H9 (cell line): ENCODE data around the gene MED13L. TPM values are rescaled to one million over a fixed set of nuclear protein-coding genes. Genes with fewer than 3 reads are reported as not detected.

Source experiments
- DNase-seq: peaks from one replicate; pipeline ENCODE4 v3.0.0-alpha.2; 2017
- H2AFZ ChIP-seq: one replicate; pipeline ENCODE4 v1.6.1; 2013; ENCODE audit warnings: mild to moderate bottlenecking, low read length, control low read depth, moderate library complexity
- H2AK5ac ChIP-seq: 2 replicates; pipeline ENCODE4 v1.6.1; 2013; ENCODE audit warnings: low read length, control low read depth, mixed read lengths; ENCODE audit not compliant: insufficient read length
- H2BK120ac ChIP-seq: one replicate; pipeline ENCODE4 v1.6.1; 2013; ENCODE audit warnings: low read depth, mild to moderate bottlenecking, low read length, control low read depth, inconsistent platforms; ENCODE audit not compliant: poor library complexity, severe bottlenecking
- H2BK12ac ChIP-seq: 2 replicates; pipeline ENCODE4 v1.6.1; 2013; ENCODE audit warnings: low read length, control low read depth, mixed read lengths, low read depth; ENCODE audit not compliant: insufficient read length
- H2BK15ac ChIP-seq: 2 replicates; pipeline ENCODE4 v1.6.1; 2013; ENCODE audit warnings: low read depth, low read length, control low read depth
- H2BK20ac ChIP-seq: one replicate; pipeline ENCODE4 v1.6.1; 2013; ENCODE audit warnings: low read depth, mild to moderate bottlenecking, low read length, control low read depth, inconsistent platforms; ENCODE audit not compliant: poor library complexity, severe bottlenecking
- H2BK5ac ChIP-seq: 2 replicates; pipeline ENCODE4 v1.6.1; 2013; ENCODE audit warnings: low read length, control low read depth, mixed read lengths; ENCODE audit not compliant: insufficient read length
- H3K14ac ChIP-seq: 2 replicates; pipeline ENCODE4 v1.6.1; 2013; ENCODE audit warnings: low read length, control low read depth; ENCODE audit not compliant: insufficient read depth
- H3K18ac ChIP-seq: 2 replicates; pipeline ENCODE4 v1.6.1; 2013; ENCODE audit warnings: low read depth, mild to moderate bottlenecking, mixed read lengths, low read length, control low read depth; ENCODE audit not compliant: insufficient read length
- H3K23ac ChIP-seq: 2 replicates; pipeline ENCODE4 v1.6.1; 2013; ENCODE audit warnings: low read length, control low read depth, mixed read lengths, low read depth; ENCODE audit not compliant: insufficient read length
- H3K23me2 ChIP-seq: 2 replicates; pipeline ENCODE4 v1.6.1; 2013; ENCODE audit warnings: low read depth, mild to moderate bottlenecking, mixed read lengths, low read length, control low read depth; ENCODE audit not compliant: insufficient read length, poor library complexity, severe bottlenecking
- H3K27ac ChIP-seq: 2 replicates; pipeline ENCODE4 v1.5.1; 2013; ENCODE audit warnings: low read length, control low read depth, mixed read lengths, low read depth; ENCODE audit not compliant: insufficient read length
- H3K27me3 ChIP-seq: 2 replicates; pipeline ENCODE4 v1.6.1; 2013; ENCODE audit warnings: low read length, control low read depth, inconsistent platforms; ENCODE audit not compliant: insufficient read depth
- H3K4ac ChIP-seq: 2 replicates; pipeline ENCODE4 v1.6.1; 2013; ENCODE audit warnings: low read depth, mild to moderate bottlenecking, control low read depth, inconsistent platforms, low read length, moderate library complexity
- H3K4me1 ChIP-seq: 2 replicates; pipeline ENCODE4 v1.6.1; 2013; ENCODE audit warnings: low read length, control low read depth, inconsistent platforms; ENCODE audit not compliant: insufficient read depth
- H3K4me2 ChIP-seq: 2 replicates; pipeline ENCODE4 v1.6.1; 2013; ENCODE audit warnings: low read length, control low read depth, mixed read lengths; ENCODE audit not compliant: insufficient read length, insufficient read depth
- H3K56ac ChIP-seq: 2 replicates; pipeline ENCODE4 v1.6.1; 2013; ENCODE audit warnings: low read depth, mild to moderate bottlenecking, mixed read lengths, low read length, control low read depth; ENCODE audit not compliant: insufficient read length
- H3K79me1 ChIP-seq: 2 replicates; pipeline ENCODE4 v1.6.1; 2013; ENCODE audit warnings: low read depth, mild to moderate bottlenecking, moderate library complexity, low read length, control low read depth, inconsistent platforms; ENCODE audit not compliant: insufficient read depth, poor library complexity, severe bottlenecking
- H3K79me2 ChIP-seq: 2 replicates; pipeline ENCODE4 v1.6.1; 2013; ENCODE audit warnings: low read length, control low read depth, inconsistent platforms; ENCODE audit not compliant: insufficient read depth
- H3K9ac ChIP-seq: 2 replicates; pipeline ENCODE4 v1.6.1; 2013; ENCODE audit warnings: low read length, control low read depth, mixed read lengths; ENCODE audit not compliant: insufficient read length; ENCODE audit errors: extremely low read depth
- H3K9me3 ChIP-seq: one replicate; pipeline ENCODE4 v1.6.1; 2013; ENCODE audit warnings: low read depth, low read length, inconsistent platforms; ENCODE audit not compliant: control insufficient read depth
- H3T11ph ChIP-seq: one replicate; pipeline ENCODE4 v1.6.1; 2013; ENCODE audit warnings: mild to moderate bottlenecking, low read length, control low read depth, inconsistent platforms
- H4K20me1 ChIP-seq: one replicate; pipeline ENCODE4 v1.6.1; 2013; ENCODE audit not compliant: control insufficient read depth, insufficient read length, insufficient read depth
- H4K5ac ChIP-seq: 2 replicates; pipeline ENCODE4 v1.6.1; 2013; ENCODE audit warnings: low read depth, mild to moderate bottlenecking, mixed read lengths, low read length, control low read depth; ENCODE audit not compliant: insufficient read length
- H4K8ac ChIP-seq: replicated peaks from 2 replicates; pipeline ENCODE4 v1.6.1; 2013; ENCODE audit warnings: low read length, control low read depth, mixed read lengths, low read depth; ENCODE audit not compliant: insufficient read length
- H4K91ac ChIP-seq: 2 replicates; pipeline ENCODE4 v1.6.1; 2013; ENCODE audit warnings: low read depth, mild to moderate bottlenecking, moderate library complexity, mixed read lengths, low read length, control low read depth; ENCODE audit not compliant: insufficient read length
- H3K27ac Mint-ChIP-seq, 3 experiments: 2 replicates in 2 of 3; 3 replicates in 1 of 3; pipeline ENCODE4 v1.8.0; 2020 to 2021; ENCODE audit warnings: mixed read lengths in 3 of 3, mild to moderate bottlenecking in 1 of 3, moderate library complexity in 1 of 3
- H3K27me3 Mint-ChIP-seq: 2 replicates; pipeline ENCODE4 v1.8.0; 2021; ENCODE audit warnings: low read depth, mild to moderate bottlenecking, moderate library complexity, mixed read lengths
- H3K36me3 Mint-ChIP-seq, 3 experiments: 2 replicates in 2 of 3; 3 replicates in 1 of 3; pipeline ENCODE4 v1.8.0; 2020 to 2021; ENCODE audit warnings: low read depth in 3 of 3, mixed read lengths in 3 of 3; ENCODE audit not compliant: insufficient read depth in 1 of 3
- H3K4me1 Mint-ChIP-seq, 2 experiments: 2 replicates each; pipeline ENCODE4 v1.8.0; 2020; ENCODE audit warnings: mixed read lengths in 2 of 2
- H3K4me3 Mint-ChIP-seq, 2 experiments: 2 replicates in 1 of 2; 3 replicates in 1 of 2; pipeline ENCODE4 v1.8.0; 2020 to 2021; ENCODE audit warnings: mild to moderate bottlenecking in 2 of 2, mixed read lengths in 2 of 2, moderate library complexity in 1 of 2
- H3K9me3 Mint-ChIP-seq, 2 experiments: 2 replicates in 1 of 2; 3 replicates in 1 of 2; pipeline ENCODE4 v1.8.0; 2020; ENCODE audit warnings: mild to moderate bottlenecking in 2 of 2, mixed read lengths in 2 of 2, moderate library complexity in 1 of 2
- CTCF ChIP-seq: fragments of 200-600 bp; sonication (generic); conservative IDR thresholded peaks from 3 replicates; pipeline ENCODE4 v1.8.0; 2021; ENCODE audit warnings: antibody characterized with exemption, mild to moderate bottlenecking
- WGBS: extraction: QIAGEN DNeasy Blood & Tissue Kit; methylation state at CpG from one replicate; pipeline ENCODE4 v1.1.7; 2013; ENCODE audit warnings: missing lambda C conversion rate, low lambda C conversion rate, mixed read lengths; ENCODE audit not compliant: insufficient read length; ENCODE audit errors: extremely low coverage; 5-methylcytosine and 5-hydroxymethylcytosine counted together
- total RNA-seq: library from RNA; stranded (reverse); gene quantifications from 2 replicates; pipeline ENCODE4 v1.2.1, GENCODE V29; 2021

The MED13L gene
- total RNA-seq, 1 experiment from 2014 or later = 52.4 TPM

- H4K20me1 ChIP-seq = no peaks in the 10 kb centered on the region
- H4K91ac ChIP-seq = no peak overlapping the region
- H3K27ac Mint-ChIP-seq = no peak overlapping the region
- peaks cover 21 to 25% of the 10 kb centered on the region in 2 experiments for H3K4me1 Mint-ChIP-seq
- H3T11ph ChIP-seq = no peak overlapping the region
- H3K23me2 ChIP-seq = no peaks in the 10 kb centered on the region
- no peak overlapping the region for H2BK15ac ChIP-seq
- no peak overlapping the region for H3K9ac ChIP-seq
- H3K79me2 ChIP-seq = peaks cover 24% of the 10 kb centered on the region
- TF ChIP-seq CTCF = peak; percentile 49
- no peak for DNase-seq
- no peak overlapping the region for H2BK120ac ChIP-seq
- no peaks in the 10 kb centered on the region for H3K9me3 Mint-ChIP-seq
- H3K9me3 ChIP-seq = no peaks in the 10 kb centered on the region
- H3K27me3 Mint-ChIP-seq = no peaks in the 10 kb centered on the region
- H4K5ac ChIP-seq = no peak overlapping the region
- H3K4me2 ChIP-seq = no peak overlapping the region
- no peak overlapping the region for H2BK12ac ChIP-seq
- no peak overlapping the region for H3K56ac ChIP-seq
- no peak overlapping the region for H2BK5ac ChIP-seq
- H3K4ac ChIP-seq = no peak overlapping the region
- WGBS = no CpG with 5 or more reads among the region's 3 CpGs
- H3K36me3 Mint-ChIP-seq = no peaks in the 10 kb centered on the region
- H3K4me3 Mint-ChIP-seq = no peak overlapping the region
- H3K18ac ChIP-seq = no peak overlapping the region
- peaks cover 3% of the 10 kb centered on the region for H3K79me1 ChIP-seq
- no peaks in the 10 kb centered on the region for H3K27me3 ChIP-seq
- H3K23ac ChIP-seq = no peak overlapping the region
- H4K8ac ChIP-seq = no peak overlapping the region
- no peak overlapping the region for H2BK20ac ChIP-seq
- H3K27ac ChIP-seq = no peak overlapping the region
- no peak overlapping the region; the same call in 1 of the 2 replicates for H3K14ac ChIP-seq
- H2AFZ ChIP-seq = no peak overlapping the region
- no peak overlapping the region for H2AK5ac ChIP-seq
- peaks cover 5% of the 10 kb centered on the region for H3K4me1 ChIP-seq
Observed at GRCh38 chr12:116266168-116266601, 11.3 kb downstream of the MED13L start.
